ENCODE data around the gene LAPTM5. TPM values are rescaled to one million over a fixed set of nuclear protein-coding genes. Genes with fewer than 3 reads are reported as not detected.

Gene LAPTM5
- total RNA-seq, 1 experiment from 2014 or later, result 1.5 TPM

DNA sequence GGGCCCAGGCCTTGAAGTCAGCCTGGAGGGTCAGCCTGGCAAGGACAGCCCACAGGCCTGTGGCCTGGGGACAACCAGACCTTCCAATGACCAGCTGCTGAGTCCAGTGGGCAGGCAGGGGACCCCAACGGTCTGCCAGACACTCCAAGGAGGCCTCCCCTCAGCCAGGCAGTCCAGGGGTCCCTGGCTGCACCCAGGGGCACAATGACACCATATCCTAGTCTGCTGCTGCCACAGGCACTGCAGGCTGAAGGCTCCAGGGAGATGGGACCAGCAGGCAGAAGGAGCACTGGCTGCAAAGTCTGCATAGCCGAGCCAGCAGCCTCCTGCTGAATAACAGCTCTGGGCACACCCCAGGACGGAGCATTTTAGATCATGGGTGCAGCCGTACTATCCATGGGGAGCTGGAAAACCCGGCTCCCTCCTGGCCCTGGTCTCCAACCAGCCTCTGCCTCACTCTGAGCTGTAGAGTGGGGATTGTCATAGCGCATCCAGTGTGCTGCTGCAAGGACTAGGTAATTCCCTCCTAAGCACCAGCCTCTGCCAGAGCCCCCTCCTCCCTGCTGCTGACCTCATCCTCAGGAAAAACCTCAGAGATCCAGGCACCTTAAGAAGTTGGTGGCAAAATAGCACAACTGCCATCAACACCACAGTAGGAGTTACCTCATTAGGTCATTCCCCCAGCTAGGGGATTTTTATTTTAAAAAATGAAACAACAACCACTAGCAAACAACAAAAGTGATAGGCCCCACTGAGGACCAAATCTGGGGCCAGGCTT lies 4.8 kb upstream of the LAPTM5 start:
- TF ChIP-seq, protein P1, sequence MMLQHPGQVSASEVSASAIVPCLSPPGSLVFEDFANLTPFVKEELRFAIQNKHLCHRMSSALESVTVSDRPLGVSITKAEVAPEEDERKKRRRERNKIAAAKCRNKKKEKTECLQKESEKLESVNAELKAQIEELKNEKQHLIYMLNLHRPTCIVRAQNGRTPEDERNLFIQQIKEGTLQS (IDR thresholded peaks at IDR 0.05), result no peak
- TF ChIP-seq, protein P2, sequence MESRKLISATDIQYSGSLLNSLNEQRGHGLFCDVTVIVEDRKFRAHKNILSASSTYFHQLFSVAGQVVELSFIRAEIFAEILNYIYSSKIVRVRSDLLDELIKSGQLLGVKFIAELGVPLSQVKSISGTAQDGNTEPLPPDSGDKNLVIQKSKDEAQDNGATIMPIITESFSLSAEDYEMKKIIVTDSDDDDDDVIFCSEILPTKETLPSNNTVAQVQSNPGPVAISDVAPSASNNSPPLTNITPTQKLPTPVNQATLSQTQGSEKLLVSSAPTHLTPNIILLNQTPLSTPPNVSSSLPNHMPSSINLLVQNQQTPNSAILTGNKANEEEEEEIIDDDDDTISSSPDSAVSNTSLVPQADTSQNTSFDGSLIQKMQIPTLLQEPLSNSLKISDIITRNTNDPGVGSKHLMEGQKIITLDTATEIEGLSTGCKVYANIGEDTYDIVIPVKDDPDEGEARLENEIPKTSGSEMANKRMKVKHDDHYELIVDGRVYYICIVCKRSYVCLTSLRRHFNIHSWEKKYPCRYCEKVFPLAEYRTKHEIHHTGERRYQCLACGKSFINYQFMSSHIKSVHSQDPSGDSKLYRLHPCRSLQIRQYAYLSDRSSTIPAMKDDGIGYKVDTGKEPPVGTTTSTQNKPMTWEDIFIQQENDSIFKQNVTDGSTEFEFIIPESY (IDR thresholded peaks at IDR 0.05; ENCODE audit: extremely low read depth, insufficient replicate concordance, low read length), result no peak
- TF ChIP-seq CBX3 (IDR thresholded peaks at IDR 0.05; ENCODE audit: low read depth) (no peak), ELF1 (IDR thresholded peaks at IDR 0.05; ENCODE audit: borderline replicate concordance, low read depth) (no peak), SIN3A (IDR thresholded peaks at IDR 0.05; ENCODE audit: low read depth) (no peak), TCF7L2 (IDR thresholded peaks at IDR 0.05; ENCODE audit: borderline replicate concordance, extremely low read depth, insufficient read depth, insufficient read length) (no peak), EGR1 (IDR thresholded peaks at IDR 0.05; ENCODE audit: low read depth) (no peak), CEBPB (IDR thresholded peaks at IDR 0.05; ENCODE audit: low read depth) (no peak), EZH2 (IDR thresholded peaks at IDR 0.05) (no peak), ZNF274 (IDR thresholded peaks at IDR 0.05; ENCODE audit: low read depth, low read length) (no peak), RAD21 (IDR thresholded peaks at IDR 0.05; ENCODE audit: low read depth) (no peak), JUND (IDR thresholded peaks at IDR 0.05) (no peak), ZFX (IDR thresholded peaks at IDR 0.05) (no peak), YY1 (IDR thresholded peaks at IDR 0.05; ENCODE audit: extremely low read depth, insufficient replicate concordance, low read depth, low read length) (no peak), POLR2A (IDR thresholded peaks at IDR 0.05; ENCODE audit: borderline replicate concordance, extremely low read depth, insufficient read depth, insufficient read length) (no peak)
- TF ChIP-seq, protein P3, sequence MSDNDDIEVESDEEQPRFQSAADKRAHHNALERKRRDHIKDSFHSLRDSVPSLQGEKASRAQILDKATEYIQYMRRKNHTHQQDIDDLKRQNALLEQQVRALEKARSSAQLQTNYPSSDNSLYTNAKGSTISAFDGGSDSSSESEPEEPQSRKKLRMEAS (IDR thresholded peaks at IDR 0.05), result no peak
- TF ChIP-seq, protein P4, sequence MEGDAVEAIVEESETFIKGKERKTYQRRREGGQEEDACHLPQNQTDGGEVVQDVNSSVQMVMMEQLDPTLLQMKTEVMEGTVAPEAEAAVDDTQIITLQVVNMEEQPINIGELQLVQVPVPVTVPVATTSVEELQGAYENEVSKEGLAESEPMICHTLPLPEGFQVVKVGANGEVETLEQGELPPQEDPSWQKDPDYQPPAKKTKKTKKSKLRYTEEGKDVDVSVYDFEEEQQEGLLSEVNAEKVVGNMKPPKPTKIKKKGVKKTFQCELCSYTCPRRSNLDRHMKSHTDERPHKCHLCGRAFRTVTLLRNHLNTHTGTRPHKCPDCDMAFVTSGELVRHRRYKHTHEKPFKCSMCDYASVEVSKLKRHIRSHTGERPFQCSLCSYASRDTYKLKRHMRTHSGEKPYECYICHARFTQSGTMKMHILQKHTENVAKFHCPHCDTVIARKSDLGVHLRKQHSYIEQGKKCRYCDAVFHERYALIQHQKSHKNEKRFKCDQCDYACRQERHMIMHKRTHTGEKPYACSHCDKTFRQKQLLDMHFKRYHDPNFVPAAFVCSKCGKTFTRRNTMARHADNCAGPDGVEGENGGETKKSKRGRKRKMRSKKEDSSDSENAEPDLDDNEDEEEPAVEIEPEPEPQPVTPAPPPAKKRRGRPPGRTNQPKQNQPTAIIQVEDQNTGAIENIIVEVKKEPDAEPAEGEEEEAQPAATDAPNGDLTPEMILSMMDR (IDR thresholded peaks at IDR 0.05 in 2 of 3, conservative IDR thresholded peaks at IDR 0.05 in 1 of 3; ENCODE audit: borderline replicate concordance in 1 of 3, insufficient read depth in 1 of 3, low read depth in 2 of 3, low read length in 2 of 3), result no peak
- Histone ChIP-seq H3K9me3 (ENCODE audit: control insufficient read depth in 1 of 2, insufficient read depth in 1 of 2, low read depth in 1 of 2, low read length in 2 of 2) (no peaks in the 10 kb centered on the region), H3K4me2 (ENCODE audit: low read length) (no peak overlapping the region), H3K9me2 (ENCODE audit: insufficient read depth) (no peaks in the 10 kb centered on the region), H3K9ac (ENCODE audit: low read length) (no peak overlapping the region), H3K4me3 (replicated peaks in 1 of 2; ENCODE audit: low read depth in 1 of 2, low read length in 2 of 2) (no peak overlapping the region), H3K79me2 (ENCODE audit: insufficient read depth, low read length) (no peaks in the 10 kb centered on the region), H3K4me1 (ENCODE audit: control insufficient read depth in 1 of 2, insufficient read depth in 2 of 2, low read length in 2 of 2) (peaks cover 0 to 18% of the 10 kb centered on the region in 2 experiments; a peak in 2 of 4 replicates), H2AFZ (ENCODE audit: low read depth, low read length, poor library complexity, severe bottlenecking) (no peak overlapping the region), H3K27me3 (ENCODE audit: insufficient read depth, low read length) (no peaks in the 10 kb centered on the region), H3K36me3 (ENCODE audit: control insufficient read depth in 1 of 2, insufficient read depth in 2 of 2, low read length in 2 of 2) (no peaks in the 10 kb centered on the region), H4K20me1 (ENCODE audit: insufficient read depth) (no peaks in the 10 kb centered on the region), H3K27ac (ENCODE audit: low read depth, low read length) (no peak overlapping the region)
- RAD21 ChIA-PET (ENCODE audit: low non-redundant PET in 1 of 2, low total read pairs in 2 of 2, uncharacterized antibody in 2 of 2, unreplicated experiment in 2 of 2), result interaction anchor here in 1 of 2 experiments (0.7 kb wide), 1 partner anchor 43 kb away, joined by 3 read pairs; no protein-coding TSS in a partner anchor
- intact Hi-C loops (cut with micrococcal nuclease), result no loop called here
- ATAC-seq (no peak), DNase-seq (ENCODE audit: low read depth, low spot score) (no peak)
- BruUV-seq (replicated peaks), result no TSS peak
- POLR2A ChIA-PET, result no interaction called here
- CTCF ChIA-PET, result interaction anchor here (1.4 kb wide), 1 partner anchor 18 kb away, joined by 3 read pairs; no protein-coding TSS in a partner anchor

Measured in HCT116 (cell line).